ENCODE data around the gene PLA2G4A.

GRCh38 chr1:186875896-186876835, 47.4 kb downstream of the PLA2G4A start:
- no peak for TF ChIP-seq EP300 (IDR thresholded peaks at IDR 0.05; ENCODE audit: low read depth)
- no peak for TF ChIP-seq POLR2A (IDR thresholded peaks at IDR 0.05)
- TF ChIP-seq CTCF (IDR thresholded peaks at IDR 0.05): no peak
- TF ChIP-seq POLR2AphosphoS5 (IDR thresholded peaks at IDR 0.05): peak in 1 of 3 donors; percentile 51

Data from transverse colon (tissue), 4 donors.